HepG2 (cell line): Measurements from ENCODE around the gene OR51E1. TPM values are rescaled to one million over a fixed set of nuclear protein-coding genes. Genes with fewer than 3 reads are reported as not detected.

Experiments
- ATAC-seq: fragments of 200-7000 bp; cut with Tn5 transposase; 3 replicates; pipeline ENCODE4 v1.9.1; 2020; ENCODE audit warnings: mild to moderate bottlenecking, moderate library complexity
- BruUV-seq: library from RNA; stranded (reverse); fragments of 400-500 nt; replicated peaks from 2 replicates; lab custom pipeline; 2021; lab: Mats Ljungman, UMichigan
- CTCF ChIA-PET: fragments of 300-600 bp; formaldehyde crosslinking; extraction: SDS; loops from one replicate; lab custom pipeline; 2021; ENCODE audit warnings: low total read pairs, inconsistent platforms, low intra/inter-chr PET ratio; lab: Yijun Ruan, JAX
- POLR2A ChIA-PET: fragments of 350-600 bp; sonication (Branson Sonifier 250); formaldehyde crosslinking; loops from one replicate; lab custom pipeline; 2020; ENCODE audit warnings: antibody characterized with exemption, inconsistent platforms; lab: Yijun Ruan, JAX
- DNase-seq: peaks from one replicate; pipeline ENCODE4 v3.0.0-alpha.2; 2015; ENCODE audit warnings: low spot score
- FAIRE-seq: peaks from 3 replicates; lab custom pipeline; 2011; peaks lifted over from hg19 to GRCh38; lab: Jason Lieb, UNC
- H2AFZ ChIP-seq: one replicate; pipeline ENCODE4 v1.6.1; 2011; ENCODE audit warnings: low read length, inconsistent platforms
- H3K27ac ChIP-seq: fragments of 300-600 bp; 3 replicates; pipeline ENCODE4 v1.8.0; 2011; ENCODE audit warnings: mixed run types, mild to moderate bottlenecking, mixed read lengths, low read length, inconsistent platforms; ENCODE audit not compliant: insufficient read depth; ENCODE audit errors: extremely low read length
- H3K27me3 ChIP-seq, 2 experiments: fragments of 200-600 bp in 1 of 2; 2 replicates in 1 of 2; 3 replicates in 1 of 2; pipeline versions ENCODE4 v1.6.0 to v1.8.0; 2011; ENCODE audit warnings: low read length in 2 of 2, mild to moderate bottlenecking in 2 of 2, moderate library complexity in 2 of 2, inconsistent platforms in 1 of 2; ENCODE audit not compliant: insufficient read depth in 2 of 2, control insufficient read depth in 1 of 2
- H3K36me3 ChIP-seq, 2 experiments: fragments of 200-600 bp in 1 of 2; replicated peaks in 1 of 2; 2 replicates in 1 of 2; 3 replicates in 1 of 2; pipeline versions ENCODE4 v1.5.1 to v1.8.0; 2011; ENCODE audit warnings: low read length in 2 of 2, inconsistent platforms in 1 of 2; ENCODE audit not compliant: insufficient read depth in 2 of 2, control insufficient read depth in 1 of 2
- H3K4me1 ChIP-seq: 2 replicates; pipeline ENCODE4 v1.5.1; 2012; ENCODE audit warnings: low read length, inconsistent platforms; ENCODE audit not compliant: insufficient read depth
- H3K4me2 ChIP-seq: 2 replicates; pipeline ENCODE4 v1.6.0; 2011; ENCODE audit warnings: low read depth, low read length, inconsistent platforms
- H3K4me3 ChIP-seq, 3 experiments: fragments of 200-600 bp in 1 of 3; sonication (generic), shearing (Covaris generic) in 1 of 3; replicated peaks in 1 of 3; 2 replicates each; pipeline ENCODE4 v1.5.1; 2011 to 2016; ENCODE audit warnings: low read length in 3 of 3, inconsistent platforms in 2 of 3, low read depth in 2 of 3, mild to moderate bottlenecking in 2 of 3, control low read depth in 1 of 3, mixed read lengths in 1 of 3; ENCODE audit not compliant: insufficient read depth in 1 of 3
- H3K79me2 ChIP-seq: one replicate; pipeline ENCODE4 v1.6.1; 2011; ENCODE audit warnings: low read length, inconsistent platforms; ENCODE audit not compliant: insufficient read depth
- H3K9ac ChIP-seq: 2 replicates; pipeline ENCODE4 v1.6.0; 2011; ENCODE audit warnings: mild to moderate bottlenecking, low read depth, low read length, inconsistent platforms; ENCODE audit not compliant: insufficient read depth
- H3K9me3 ChIP-seq: 2 replicates; pipeline ENCODE4 v1.5.1; 2012; ENCODE audit warnings: mild to moderate bottlenecking, low read length
- H4K20me1 ChIP-seq: 2 replicates; pipeline ENCODE4 v1.6.0; 2011; ENCODE audit warnings: inconsistent platforms, mild to moderate bottlenecking, low read length, moderate library complexity; ENCODE audit not compliant: insufficient read depth
- GLI4 ChIP-seq: sonication (generic); formaldehyde crosslinking; IDR thresholded peaks from 2 replicates; pipeline ENCODE4 v1.5.1; 2020; ENCODE audit warnings: missing genetic modification reagents, mild to moderate bottlenecking, moderate library complexity, borderline replicate concordance
- MIXL1 ChIP-seq: IDR thresholded peaks from 2 replicates; pipeline ENCODE4 v1.6.1; 2016
- ONECUT2 ChIP-seq: sonication (generic); formaldehyde crosslinking; IDR thresholded peaks from 2 replicates; pipeline ENCODE4 v1.4.0; 2020; ENCODE audit warnings: missing genetic modification reagents
- PRMT3 ChIP-seq: sonication (generic); formaldehyde crosslinking; IDR thresholded peaks from 2 replicates; pipeline ENCODE4 v1.8.1; 2022; ENCODE audit warnings: low read depth, mild to moderate bottlenecking, moderate library complexity, missing genetic modification reagents, borderline replicate concordance
- STAG1 ChIP-seq: sonication (generic); formaldehyde crosslinking; IDR thresholded peaks from 2 replicates; pipeline ENCODE4 v1.4.0; 2020; ENCODE audit warnings: missing genetic modification reagents
- TFDP1 ChIP-seq: IDR thresholded peaks from 2 replicates; pipeline ENCODE4 v1.6.1; 2016; ENCODE audit warnings: missing compliant biosample characterization, missing genetic modification reagents, borderline replicate concordance
- ZNF354B ChIP-seq: sonication (generic); formaldehyde crosslinking; IDR thresholded peaks from 2 replicates; pipeline ENCODE4 v1.8.0; 2022; ENCODE audit warnings: mild to moderate bottlenecking, missing genetic modification reagents
- ZNF446 ChIP-seq: sonication (generic); formaldehyde crosslinking; IDR thresholded peaks from 2 replicates; pipeline ENCODE4 v1.5.0; 2020; ENCODE audit warnings: mild to moderate bottlenecking, missing genetic modification reagents
- ZNF543 ChIP-seq: sonication (generic); formaldehyde crosslinking; IDR thresholded peaks from 2 replicates; pipeline ENCODE4 v1.4.0; 2020; ENCODE audit warnings: mild to moderate bottlenecking, missing genetic modification reagents
- ZNF607 ChIP-seq: sonication (generic); formaldehyde crosslinking; IDR thresholded peaks from 2 replicates; pipeline ENCODE4 v1.5.1; 2020; ENCODE audit warnings: missing genetic modification reagents, mild to moderate bottlenecking, borderline replicate concordance
- ZSCAN12 ChIP-seq: sonication (generic); formaldehyde crosslinking; IDR thresholded peaks from 2 replicates; pipeline ENCODE4 v1.9.0; 2021; ENCODE audit warnings: mild to moderate bottlenecking, missing genetic modification reagents
- WGBS: methylation state at CpG from one replicate; pipeline ENCODE4 v1.1.6; 2017; ENCODE audit warnings: low lambda C conversion rate; 5-methylcytosine and 5-hydroxymethylcytosine counted together
- in situ Hi-C: cut with HindIII; loops from 2 replicates; pipeline ENCODE4 v1.10.0; 2017; ENCODE audit warnings: low pct_unique_long_range_greater_than_20kb; ENCODE audit not compliant: extremely low pct_ligation_motif_present
- intact Hi-C: fragments of 100-400 bp; cut with micrococcal nuclease; formaldehyde crosslinking; loops from one replicate; pipeline ENCODE4 v1.10.0; 2022; ENCODE audit not compliant: unreplicated experiment
- polyA plus RNA-seq, 8 experiments: library from polyadenylated mRNA; depleted of rRNA in 3 of 8; stranded (reverse) in 7 of 8; unstranded in 1 of 8; fragments of >200 nt; fragmentation: Illumina TruSeq in 4 of 8; extraction: Trizol in 4 of 8; gene quantifications; 2 replicates each; pipeline versions ENCODE4 v1.2.1 to v1.2.3, GENCODE V29; 2011 to 2016; ENCODE audit warnings: low read depth in 4 of 8, missing spikeins in 1 of 8, mixed read lengths in 1 of 8; ENCODE audit not compliant: insufficient read depth in 1 of 8
- total RNA-seq, 5 experiments: library from RNA; depleted of rRNA; stranded (reverse); fragments of >200 nt; fragmentation: Illumina TruSeq; extraction: Trizol; gene quantifications; 2 replicates each; pipeline ENCODE4 v1.2.3, GENCODE V29; 2016; ENCODE audit warnings: low read depth in 1 of 5
- TF ChIP-seq, protein P1 (sequence below): sonication (generic); formaldehyde crosslinking; IDR thresholded peaks from 2 replicates; pipeline ENCODE4 v1.4.0; 2020; ENCODE audit warnings: missing genetic modification reagents, borderline replicate concordance
- TF ChIP-seq, protein P2 (sequence below): sonication (generic); formaldehyde crosslinking; IDR thresholded peaks from 2 replicates; pipeline ENCODE4 v1.5.0; 2020; ENCODE audit warnings: missing genetic modification reagents
- TF ChIP-seq, protein P3 (sequence below): sonication (generic); formaldehyde crosslinking; IDR thresholded peaks from 2 replicates; pipeline ENCODE4 v1.4.0; 2020; ENCODE audit warnings: missing genetic modification reagents, borderline replicate concordance

The OR51E1 gene
- total and polyA plus RNA-seq, 2 of the 13 experiments (the other 11 are each of a cell fraction or from before 2014, with no cell fraction given), result not detected

- in situ Hi-C loops, result no loop called here
- no peak overlapping the region for H3K4me2 ChIP-seq
- H3K36me3 ChIP-seq, result no peaks in the 10 kb centered on the region
- TF ChIP-seq, protein P1, sequence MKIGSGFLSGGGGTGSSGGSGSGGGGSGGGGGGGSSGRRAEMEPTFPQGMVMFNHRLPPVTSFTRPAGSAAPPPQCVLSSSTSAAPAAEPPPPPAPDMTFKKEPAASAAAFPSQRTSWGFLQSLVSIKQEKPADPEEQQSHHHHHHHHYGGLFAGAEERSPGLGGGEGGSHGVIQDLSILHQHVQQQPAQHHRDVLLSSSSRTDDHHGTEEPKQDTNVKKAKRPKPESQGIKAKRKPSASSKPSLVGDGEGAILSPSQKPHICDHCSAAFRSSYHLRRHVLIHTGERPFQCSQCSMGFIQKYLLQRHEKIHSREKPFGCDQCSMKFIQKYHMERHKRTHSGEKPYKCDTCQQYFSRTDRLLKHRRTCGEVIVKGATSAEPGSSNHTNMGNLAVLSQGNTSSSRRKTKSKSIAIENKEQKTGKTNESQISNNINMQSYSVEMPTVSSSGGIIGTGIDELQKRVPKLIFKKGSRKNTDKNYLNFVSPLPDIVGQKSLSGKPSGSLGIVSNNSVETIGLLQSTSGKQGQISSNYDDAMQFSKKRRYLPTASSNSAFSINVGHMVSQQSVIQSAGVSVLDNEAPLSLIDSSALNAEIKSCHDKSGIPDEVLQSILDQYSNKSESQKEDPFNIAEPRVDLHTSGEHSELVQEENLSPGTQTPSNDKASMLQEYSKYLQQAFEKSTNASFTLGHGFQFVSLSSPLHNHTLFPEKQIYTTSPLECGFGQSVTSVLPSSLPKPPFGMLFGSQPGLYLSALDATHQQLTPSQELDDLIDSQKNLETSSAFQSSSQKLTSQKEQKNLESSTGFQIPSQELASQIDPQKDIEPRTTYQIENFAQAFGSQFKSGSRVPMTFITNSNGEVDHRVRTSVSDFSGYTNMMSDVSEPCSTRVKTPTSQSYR (CRISPR knock-in tag), result no peak
- no peak for TF ChIP-seq MIXL1 (CRISPR knock-in tag)
- TF ChIP-seq, protein P2, sequence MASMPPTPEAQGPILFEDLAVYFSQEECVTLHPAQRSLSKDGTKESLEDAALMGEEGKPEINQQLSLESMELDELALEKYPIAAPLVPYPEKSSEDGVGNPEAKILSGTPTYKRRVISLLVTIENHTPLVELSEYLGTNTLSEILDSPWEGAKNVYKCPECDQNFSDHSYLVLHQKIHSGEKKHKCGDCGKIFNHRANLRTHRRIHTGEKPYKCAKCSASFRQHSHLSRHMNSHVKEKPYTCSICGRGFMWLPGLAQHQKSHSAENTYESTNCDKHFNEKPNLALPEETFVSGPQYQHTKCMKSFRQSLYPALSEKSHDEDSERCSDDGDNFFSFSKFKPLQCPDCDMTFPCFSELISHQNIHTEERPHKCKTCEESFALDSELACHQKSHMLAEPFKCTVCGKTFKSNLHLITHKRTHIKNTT (CRISPR knock-in tag), result no peak
- TF ChIP-seq ZNF543 (CRISPR knock-in tag), result no peak
- TF ChIP-seq ZNF354B (CRISPR knock-in tag), result no peak
- TF ChIP-seq PRMT3 (CRISPR knock-in tag), result no peak
- TF ChIP-seq STAG1 (CRISPR knock-in tag), result peak; percentile 63
- no peak for TF ChIP-seq ONECUT2 (CRISPR knock-in tag)
- no peak for TF ChIP-seq TFDP1
- no peak for TF ChIP-seq ZNF446 (CRISPR knock-in tag)
- TF ChIP-seq, protein P3, sequence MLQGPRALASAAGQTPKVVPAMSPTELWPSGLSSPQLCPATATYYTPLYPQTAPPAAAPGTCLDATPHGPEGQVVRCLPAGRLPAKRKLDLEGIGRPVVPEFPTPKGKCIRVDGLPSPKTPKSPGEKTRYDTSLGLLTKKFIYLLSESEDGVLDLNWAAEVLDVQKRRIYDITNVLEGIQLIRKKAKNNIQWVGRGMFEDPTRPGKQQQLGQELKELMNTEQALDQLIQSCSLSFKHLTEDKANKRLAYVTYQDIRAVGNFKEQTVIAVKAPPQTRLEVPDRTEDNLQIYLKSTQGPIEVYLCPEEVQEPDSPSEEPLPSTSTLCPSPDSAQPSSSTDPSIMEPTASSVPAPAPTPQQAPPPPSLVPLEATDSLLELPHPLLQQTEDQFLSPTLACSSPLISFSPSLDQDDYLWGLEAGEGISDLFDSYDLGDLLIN (CRISPR knock-in tag), result no peak
- no peak for TF ChIP-seq GLI4
- TF ChIP-seq ZNF607 (CRISPR knock-in tag), result no peak
- TF ChIP-seq ZSCAN12 (CRISPR knock-in tag), result no peak
Measured at GRCh38 chr11:4626207-4627099, 17.3 kb upstream of the OR51E1 start.

More at GRCh38 chr11:4626207-4627099, 17.3 kb upstream of the OR51E1 start:
- H3K4me3 ChIP-seq, result no peak overlapping the region
- WGBS, result 37% methylated on average over 15 of the region's 15 CpGs
- no TSS peak for BruUV-seq
- no peaks in the 10 kb centered on the region for H3K79me2 ChIP-seq
- DNase-seq (peak; percentile 45), FAIRE-seq (no peak), ATAC-seq (peak; percentile 69)
- no peaks in the 10 kb centered on the region for H3K4me1 ChIP-seq
- no peaks in the 10 kb centered on the region for H3K27me3 ChIP-seq
- H4K20me1 ChIP-seq, result no peaks in the 10 kb centered on the region
- intact Hi-C loops, result no loop called here
- H3K9me3 ChIP-seq, result peaks cover 21% of the 10 kb centered on the region
- CTCF ChIA-PET, result interaction anchor here (1.3 to 1.8 kb wide), 2 partner anchors 379 to 755 kb away, joined by 4 to 8 read pairs; no protein-coding TSS in a partner anchor
- no peak overlapping the region for H3K27ac ChIP-seq
- POLR2A ChIA-PET, result no interaction called here
- no peak overlapping the region for H3K9ac ChIP-seq
- no peak overlapping the region for H2AFZ ChIP-seq
